HL-60/S4 treated with retinoic acid at 250 ng/mL for 4 days and 3 days (cell line): ENCODE measurements around the gene ELK4.

Experiments used
- in situ Hi-C: fragments of 300-500 bp; cut with MboI; formaldehyde crosslinking; loops from 2 replicates; pipeline ENCODE4 v1.7.0; 2022; ENCODE audit warnings: low sequenced_read_pairs

Gene ELK4

GRCh38 chr1:205630651-205631009, 1.2 kb downstream of the ELK4 start:
- in situ Hi-C loops = no loop called here

GRCh38 chr1:205630241-205630640, 1.6 kb downstream of the ELK4 start:
- in situ Hi-C loops = no loop called here

GRCh38 chr1:205629751-205630150, 2.1 kb downstream of the ELK4 start:
- in situ Hi-C loops = no loop called here

DNA sequence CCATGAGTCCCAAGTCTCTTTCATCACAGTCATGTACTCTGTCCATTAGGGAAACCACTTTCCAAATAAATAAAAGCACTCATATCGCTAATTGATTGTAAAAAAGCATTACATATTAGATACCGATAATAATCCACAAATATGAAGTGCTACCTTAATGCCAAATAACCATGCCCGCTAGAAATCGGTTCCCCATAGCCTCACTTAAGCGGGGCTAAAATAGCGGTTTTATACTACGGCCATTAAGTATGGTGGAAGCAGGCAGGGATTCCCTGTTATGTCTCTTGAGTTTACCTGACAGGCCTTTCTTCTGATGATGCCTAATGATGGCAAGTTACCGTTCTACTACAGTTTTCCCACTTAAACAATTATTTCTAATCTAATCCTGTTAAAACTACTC, 3.9 kb downstream of the ELK4 start:
- in situ Hi-C loops = no loop called here

GRCh38 chr1:205626216-205626615, 5.6 kb downstream of the ELK4 start:
- in situ Hi-C loops = no loop called here

- in situ Hi-C loops = no loop called here
Observed at GRCh38 chr1:205623646-205624045, 8.2 kb downstream of the ELK4 start.

- in situ Hi-C loops = no loop called here
Observed at GRCh38 chr1:205620269-205620668, 11.5 kb downstream of the ELK4 start.

- in situ Hi-C loops = no loop called here
Observed at GRCh38 chr1:205619376-205619775, 12.4 kb downstream of the ELK4 start.

DNA sequence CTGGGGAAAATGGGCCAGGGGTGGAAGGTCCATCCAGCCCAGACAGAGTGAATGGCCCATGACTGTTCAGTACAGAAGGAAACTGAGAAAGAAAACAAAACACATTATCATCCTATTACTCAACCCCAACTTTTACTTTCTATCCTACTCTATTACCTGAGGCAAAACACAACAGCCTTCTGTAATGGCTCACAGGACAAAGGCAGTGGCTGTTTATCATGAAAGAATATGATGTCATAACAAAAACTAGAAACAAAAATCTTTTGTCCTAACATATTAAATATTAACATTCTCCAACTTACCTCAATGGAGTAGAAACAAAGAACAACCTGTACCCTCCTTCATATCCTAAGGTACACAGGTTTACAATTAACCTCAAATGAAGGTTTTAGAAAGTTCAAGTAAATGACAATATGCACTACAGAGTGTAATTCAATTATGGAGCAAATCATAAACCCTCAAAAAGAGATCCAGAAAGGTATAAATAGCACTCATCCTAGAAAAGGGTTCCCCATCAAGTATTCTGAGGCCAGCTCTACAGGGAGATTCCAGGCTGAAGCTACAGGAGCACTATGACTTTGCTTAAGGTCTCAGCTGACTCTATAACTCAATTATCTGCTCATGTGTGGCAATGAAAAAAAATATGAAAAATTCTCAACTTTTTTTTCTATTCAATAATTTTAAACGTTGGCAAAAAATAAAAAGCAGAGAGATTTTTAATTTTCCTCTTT, 15.1 kb downstream of the ELK4 start:
- in situ Hi-C loops = no loop called here

DNA sequence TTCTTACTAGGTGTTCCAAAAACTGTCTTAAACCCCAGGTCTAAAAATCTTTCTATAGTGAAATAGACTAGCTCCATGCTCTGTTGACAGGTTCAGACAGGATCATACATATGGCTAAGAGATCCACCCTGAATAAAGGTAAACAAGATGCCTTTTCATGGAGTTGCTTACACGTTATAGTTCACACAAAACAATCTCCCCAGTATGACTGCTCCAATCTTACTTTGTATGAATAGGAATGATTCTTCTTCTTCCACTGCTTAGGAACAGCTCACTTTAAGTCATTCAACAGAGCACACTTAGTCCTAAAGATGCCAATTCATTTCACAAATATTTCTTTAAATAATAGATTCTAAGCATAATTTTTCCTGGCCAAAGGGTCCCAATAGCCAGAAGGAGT, 16.0 kb downstream of the ELK4 start:
- in situ Hi-C loops = no loop called here

DNA sequence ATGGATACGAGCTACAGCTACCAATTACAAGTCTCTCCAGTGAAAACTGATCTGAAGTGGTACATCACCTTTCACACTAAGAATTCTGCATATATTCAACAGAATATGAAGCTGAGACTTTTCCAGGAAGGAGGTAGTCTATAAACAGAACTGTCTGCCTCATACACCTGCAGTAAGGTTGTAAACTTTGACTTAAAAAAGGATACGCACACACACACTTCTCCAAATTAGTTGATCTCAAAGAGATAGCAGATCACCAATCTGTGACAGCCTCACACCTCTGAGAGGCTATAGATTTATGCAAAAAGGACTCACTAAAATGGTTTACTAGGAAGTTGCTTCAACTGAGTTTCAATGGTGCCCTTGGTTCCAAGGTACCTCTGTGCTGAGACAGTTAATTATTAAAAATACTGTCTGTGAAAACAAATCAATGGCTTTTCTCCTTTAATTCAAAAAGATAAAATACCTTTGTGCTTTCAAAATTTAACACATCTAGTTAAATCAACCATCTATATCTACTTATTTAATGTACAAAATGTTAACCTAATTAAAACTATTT, 17.9 kb downstream of the ELK4 start:
- in situ Hi-C loops = no loop called here

- in situ Hi-C loops = no loop called here
Observed at GRCh38 chr1:205612556-205612955, 19.3 kb downstream of the ELK4 start.

DNA sequence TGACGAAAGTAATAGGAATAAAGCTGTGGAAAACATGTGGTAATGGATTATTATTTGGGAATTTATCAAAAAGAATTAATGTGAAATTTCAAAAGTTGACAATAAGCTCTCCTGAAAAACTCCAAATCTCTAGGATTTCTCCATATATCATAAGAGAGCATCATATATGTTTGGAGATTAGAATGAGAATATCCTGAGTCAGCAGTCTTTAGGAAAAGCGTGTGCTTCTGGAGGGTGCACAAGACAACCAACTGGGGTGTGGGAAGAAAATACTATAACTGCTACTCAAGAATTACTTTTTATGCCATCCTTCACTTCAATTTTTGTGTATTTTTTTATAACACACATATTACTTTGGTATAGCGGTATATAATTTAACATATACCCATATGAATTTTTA, 19.7 kb downstream of the ELK4 start:
- in situ Hi-C loops = no loop called here

GRCh38 chr1:205610901-205611466, 20.8 kb downstream of the ELK4 start:
- in situ Hi-C loops = no loop called here

DNA sequence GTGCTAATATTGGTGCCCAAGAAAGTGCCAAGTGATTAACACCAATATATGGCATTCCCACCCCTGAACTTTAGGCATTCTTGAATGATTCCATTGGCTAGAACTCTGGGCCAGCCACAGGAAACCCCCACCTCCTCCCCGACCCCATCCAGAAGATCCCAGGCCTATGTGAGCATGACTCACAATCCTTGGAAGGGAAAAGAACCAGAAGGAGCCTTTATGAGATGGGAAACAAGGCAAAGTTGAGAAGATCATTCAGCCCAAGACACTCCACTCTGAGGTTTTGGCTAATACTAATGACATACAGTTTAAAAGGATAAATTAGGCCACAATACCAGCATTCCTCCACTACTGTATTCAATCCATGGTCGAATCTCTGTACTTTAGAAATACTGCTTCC, 21.8 kb downstream of the ELK4 start:
- in situ Hi-C loops = no loop called here

GRCh38 chr1:205604825-205605505, 26.8 kb downstream of the ELK4 start:
- in situ Hi-C loops = no loop called here

- in situ Hi-C loops = no loop called here
Observed at GRCh38 chr1:205604059-205604458, 27.8 kb downstream of the ELK4 start.

DNA sequence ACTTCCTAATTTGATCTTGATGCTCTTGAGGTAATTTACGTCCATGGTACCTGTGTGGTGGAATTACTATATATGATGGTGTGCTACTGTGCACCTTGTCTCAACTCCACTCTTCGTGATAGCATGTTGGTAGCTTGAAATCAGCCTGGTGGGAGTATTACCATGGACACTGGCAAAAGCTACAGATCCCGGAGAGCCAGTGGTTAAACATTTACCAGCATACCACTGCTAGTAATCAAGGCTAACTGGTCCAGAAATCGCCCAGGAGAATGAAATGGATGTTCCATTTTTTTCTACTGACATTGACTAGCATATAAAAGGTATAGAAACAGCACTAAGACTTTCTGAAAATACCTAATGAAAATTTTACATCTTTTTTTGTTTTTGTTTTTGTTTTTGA, 30.6 kb downstream of the ELK4 start:
- in situ Hi-C loops = no loop called here

GRCh38 chr1:205600085-205600484, 31.7 kb downstream of the ELK4 start:
- in situ Hi-C loops = no loop called here

GRCh38 chr1:205599669-205600042, 32.2 kb downstream of the ELK4 start:
- in situ Hi-C loops = no loop called here

GRCh38 chr1:205598841-205599668, 32.8 kb downstream of the ELK4 start:
- in situ Hi-C loops = no loop called here
